BJ (cell line): ENCODE results near the gene STARD9. TPM values are rescaled to one million over a fixed set of nuclear protein-coding genes. Genes with fewer than 3 reads are reported as not detected.

Experiments used
- CTCF ChIA-PET: fragments of 350-600 bp; formaldehyde crosslinking; extraction: SDS; loops from one replicate; lab custom pipeline; 2021; ENCODE audit warnings: antibody characterized with exemption, inconsistent platforms; lab: Yijun Ruan, JAX
- POLR2A ChIA-PET: fragments of 300-600 bp; sonication (Branson Sonifier 250); formaldehyde crosslinking; extraction: SDS; loops from one replicate; lab custom pipeline; 2021; ENCODE audit warnings: antibody characterized with exemption; lab: Charles Lee
- DNase-seq: peaks from one replicate; pipeline ENCODE4 v3.0.0-alpha.2; 2011; ENCODE audit warnings: low read depth
- H3K27me3 ChIP-seq: 2 replicates; pipeline ENCODE4 v1.6.0; 2011; ENCODE audit warnings: low read length; ENCODE audit not compliant: control insufficient read depth, insufficient read depth
- H3K36me3 ChIP-seq: 2 replicates; pipeline ENCODE4 v1.5.1; 2011; ENCODE audit warnings: low read length; ENCODE audit not compliant: control insufficient read depth, insufficient read depth
- H3K4me3 ChIP-seq: 2 replicates; pipeline ENCODE4 v1.5.1; 2011; ENCODE audit warnings: low read depth, mild to moderate bottlenecking, control low read depth, low read length
- polyA minus RNA-seq: library from RNA; depleted of rRNA, polyadenylated mRNA; stranded (reverse); fragments of >200 nt; gene quantifications from 2 replicates; pipeline ENCODE4 v1.2.3, GENCODE V29; 2011; rRNA and poly(A)+ RNA removed
- polyA plus RNA-seq: library from polyadenylated mRNA; depleted of rRNA; stranded (reverse); fragments of >200 nt; gene quantifications from 2 replicates; pipeline ENCODE4 v1.2.3, GENCODE V29; 2011; rRNA removed
- TF ChIP-seq, protein P1 (sequence below): IDR thresholded peaks from 2 replicates; pipeline ENCODE4 v1.5.1; 2011; ENCODE audit warnings: low read depth, mild to moderate bottlenecking, control low read depth, inconsistent platforms, low read length, moderate library complexity; ENCODE audit not compliant: insufficient read depth

STARD9 gene
- polyA plus RNA-seq = 2.1 and 2.3 TPM in 2 replicates
- polyA minus RNA-seq = 4.4 and 5.5 TPM in 2 replicates

DNA sequence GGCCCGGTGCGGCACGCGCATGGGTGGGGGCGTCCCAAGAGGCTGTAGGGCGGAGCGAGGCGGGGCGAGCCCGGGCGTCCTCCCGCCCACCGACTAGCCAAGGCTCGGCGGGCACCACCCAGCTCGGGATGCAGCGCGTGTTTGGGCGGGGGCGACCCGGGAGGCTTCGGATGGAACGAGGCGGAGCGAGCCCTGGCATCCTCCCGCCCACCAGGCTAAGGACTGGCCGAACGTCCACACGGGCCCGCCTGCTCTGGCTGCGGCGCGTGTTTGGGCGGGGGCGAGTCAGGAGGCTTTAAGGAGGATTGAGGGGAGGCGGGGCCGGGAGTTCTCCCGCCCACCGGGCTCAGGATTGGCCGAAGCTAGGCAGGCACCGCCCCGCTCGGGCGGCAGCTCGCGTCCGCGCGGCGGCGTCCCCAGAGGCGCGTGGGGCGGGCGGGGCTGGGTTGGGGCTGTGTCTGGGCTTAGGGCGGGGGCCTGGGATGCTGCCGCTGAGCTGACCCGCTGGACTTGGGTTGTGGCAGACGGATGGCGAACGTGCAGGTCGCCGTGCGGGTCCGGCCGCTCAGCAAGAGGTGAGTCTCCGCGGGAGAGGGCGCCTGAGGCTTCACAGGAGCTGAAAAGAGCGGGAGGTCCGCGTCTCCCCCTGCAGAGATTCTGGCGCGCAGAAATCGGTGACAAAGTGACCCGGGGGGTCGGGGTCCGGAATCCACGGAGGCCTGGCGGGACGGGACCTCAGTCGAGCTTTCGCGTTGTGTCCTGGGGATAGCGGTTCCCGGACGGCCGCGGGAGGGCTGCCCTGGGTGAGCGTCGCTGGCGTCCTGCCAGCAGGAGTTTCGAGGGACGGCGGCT is at the start of gene STARD9:
STARD9 (plus strand) TSS at position 419 of the 852 bp plus-strand sequence; CDS start at position 529, 110 bp downstream.
- TF ChIP-seq, protein P1, sequence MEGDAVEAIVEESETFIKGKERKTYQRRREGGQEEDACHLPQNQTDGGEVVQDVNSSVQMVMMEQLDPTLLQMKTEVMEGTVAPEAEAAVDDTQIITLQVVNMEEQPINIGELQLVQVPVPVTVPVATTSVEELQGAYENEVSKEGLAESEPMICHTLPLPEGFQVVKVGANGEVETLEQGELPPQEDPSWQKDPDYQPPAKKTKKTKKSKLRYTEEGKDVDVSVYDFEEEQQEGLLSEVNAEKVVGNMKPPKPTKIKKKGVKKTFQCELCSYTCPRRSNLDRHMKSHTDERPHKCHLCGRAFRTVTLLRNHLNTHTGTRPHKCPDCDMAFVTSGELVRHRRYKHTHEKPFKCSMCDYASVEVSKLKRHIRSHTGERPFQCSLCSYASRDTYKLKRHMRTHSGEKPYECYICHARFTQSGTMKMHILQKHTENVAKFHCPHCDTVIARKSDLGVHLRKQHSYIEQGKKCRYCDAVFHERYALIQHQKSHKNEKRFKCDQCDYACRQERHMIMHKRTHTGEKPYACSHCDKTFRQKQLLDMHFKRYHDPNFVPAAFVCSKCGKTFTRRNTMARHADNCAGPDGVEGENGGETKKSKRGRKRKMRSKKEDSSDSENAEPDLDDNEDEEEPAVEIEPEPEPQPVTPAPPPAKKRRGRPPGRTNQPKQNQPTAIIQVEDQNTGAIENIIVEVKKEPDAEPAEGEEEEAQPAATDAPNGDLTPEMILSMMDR = no peak
- Histone ChIP-seq H3K27me3 (no peaks in the 10 kb centered on the region), H3K4me3 (peak within 1 kb of the TSS; percentile 95), H3K36me3 (no peaks in the 10 kb centered on the region)
- peak; percentile 95 for DNase-seq
- CTCF ChIA-PET = interaction anchor here (0.6 to 1.5 kb wide), 3 partner anchors 18 to 44 kb away, joined by 3 read pairs; no protein-coding TSS in a partner anchor
- POLR2A ChIA-PET = interaction anchor here (0.9 kb wide), 1 partner anchor 80 kb away, joined by 3 read pairs; the partner anchor contains the start of gene SNAP23

GRCh38 chr15:42528970-42529369 is 46.4 kb upstream of the STARD9 start:
- no peak for DNase-seq
- Histone ChIP-seq H3K36me3 (no peaks in the 10 kb centered on the region; the same call in 1 of the 2 replicates), H3K4me3 (no peak overlapping the region), H3K27me3 (no peaks in the 10 kb centered on the region)
- CTCF ChIA-PET = interaction anchor here (1.0 to 1.1 kb wide), 2 partner anchors 16 to 122 kb away, joined by 3 read pairs; no protein-coding TSS in a partner anchor
- POLR2A ChIA-PET = no interaction called here
- TF ChIP-seq, protein P1 = no peak

DNA sequence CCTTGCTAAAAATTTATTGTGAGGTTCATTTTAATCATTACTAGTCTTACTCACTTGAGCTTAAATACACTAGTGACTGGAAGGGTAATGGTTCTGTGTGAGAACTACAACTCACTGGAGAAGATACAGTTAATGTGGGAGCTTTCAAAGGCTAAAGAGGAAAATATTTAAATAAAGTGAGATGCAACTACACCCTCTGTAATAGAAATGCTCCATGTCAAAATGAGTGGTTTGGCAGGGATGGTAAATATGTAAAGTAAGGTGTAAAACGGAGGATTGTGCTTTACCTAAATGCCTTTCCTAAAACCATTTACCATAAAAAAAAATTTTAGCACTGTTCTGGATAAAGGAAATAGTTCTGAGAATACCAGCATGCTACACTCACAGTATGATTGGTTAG is 42.2 kb upstream of the STARD9 start:
- POLR2A ChIA-PET = no interaction called here
- TF ChIP-seq, protein P1 = no peak
- Histone ChIP-seq H3K27me3 (no peaks in the 10 kb centered on the region), H3K4me3 (no peak overlapping the region), H3K36me3 (peaks cover 2% of the 10 kb centered on the region)
- DNase-seq = no peak
- CTCF ChIA-PET = no interaction called here

GRCh38 chr15:42544853-42545629 is 30.4 kb upstream of the STARD9 start:
- POLR2A ChIA-PET = no interaction called here
- CTCF ChIA-PET = interaction anchor here (1.4 to 2.0 kb wide), 2 partner anchors 16 to 107 kb away, joined by 3 to 4 read pairs; no protein-coding TSS in a partner anchor
- Histone ChIP-seq H3K36me3 (peaks cover 8% of the 10 kb centered on the region), H3K27me3 (no peaks in the 10 kb centered on the region), H3K4me3 (no peak overlapping the region)
- DNase-seq = no peak
- TF ChIP-seq, protein P1 = no peak

GRCh38 chr15:42547918-42548248 is 27.5 kb upstream of the STARD9 start:
- ChIA-PET POLR2A (interaction anchor here (0.6 kb wide), 1 partner anchor 17 kb away, joined by 11 read pairs; no protein-coding TSS in a partner anchor), CTCF (interaction anchor here (0.8 to 1.6 kb wide), 3 partner anchors 98 to 104 kb away, joined by 3 to 5 read pairs (median 4); no protein-coding TSS in a partner anchor)
- H3K36me3 ChIP-seq = peaks cover 6% of the 10 kb centered on the region
- H3K27me3 ChIP-seq = no peaks in the 10 kb centered on the region
- TF ChIP-seq, protein P1 = no peak
- DNase-seq = peak; percentile 7
- peak overlapping the region; percentile 81 for H3K4me3 ChIP-seq
